RWPE2 (cell line): Measurements from ENCODE around the gene TAF3.

Source experiments
- ATAC-seq: fragments of 200-7000 bp; cut with Tn5 transposase; 3 replicates; pipeline ENCODE4 v1.9.1; 2021; ENCODE audit warnings: low read depth
- DNase-seq: peaks from one replicate; pipeline ENCODE4 v3.0.0-alpha.2; 2020; ENCODE audit warnings: low spot score
- H3K27ac ChIP-seq: fragments of 450-650 bp; 2 replicates; pipeline ENCODE4 v1.5.1; 2017; ENCODE audit warnings: mild to moderate bottlenecking; ENCODE audit not compliant: poor library complexity, severe bottlenecking
- H3K27me3 ChIP-seq: fragments of 250-450 bp; sonication (Bioruptor Pico); 2 replicates; pipeline ENCODE4 v1.5.1; 2021; ENCODE audit warnings: mild to moderate bottlenecking, moderate library complexity; ENCODE audit not compliant: insufficient read depth, poor library complexity, severe bottlenecking
- H3K36me3 ChIP-seq: fragments of 250-450 bp; sonication (Bioruptor Pico); 2 replicates; pipeline ENCODE4 v1.5.1; 2020; ENCODE audit warnings: low read depth, mild to moderate bottlenecking, moderate library complexity
- H3K4me1 ChIP-seq: fragments of 250-450 bp; sonication (Bioruptor Pico); 2 replicates; pipeline ENCODE4 v1.5.1; 2021; ENCODE audit warnings: mild to moderate bottlenecking, moderate library complexity; ENCODE audit not compliant: insufficient read depth, poor library complexity, severe bottlenecking
- H3K4me3 ChIP-seq: fragments of 250-450 bp; sonication (Bioruptor Pico); 2 replicates; pipeline ENCODE4 v1.5.1; 2021; ENCODE audit warnings: mild to moderate bottlenecking, moderate library complexity; ENCODE audit not compliant: severe bottlenecking
- H3K9me3 ChIP-seq: fragments of 250-450 bp; sonication (Bioruptor Pico); 2 replicates; pipeline ENCODE4 v1.5.1; 2021; ENCODE audit warnings: mild to moderate bottlenecking, moderate library complexity; ENCODE audit not compliant: severe bottlenecking
- CTCF ChIP-seq: fragments of 450-650 bp; IDR thresholded peaks from one replicate; pipeline ENCODE4 v1.5.1; 2017; ENCODE audit warnings: mild to moderate bottlenecking, moderate library complexity; ENCODE audit not compliant: poor library complexity, severe bottlenecking

The TAF3 gene

GRCh38 chr10:8056378-8056777 lies 238.1 kb downstream of the TAF3 start:
- Histone ChIP-seq H3K27me3 (no peaks in the 10 kb centered on the region), H3K36me3 (peaks cover 26% of the 10 kb centered on the region), H3K4me1 (peaks cover 8% of the 10 kb centered on the region), H3K27ac (peak overlapping the region; percentile 78), H3K9me3 (no peaks in the 10 kb centered on the region), H3K4me3 (peak overlapping the region; percentile 61)
- TF ChIP-seq CTCF = no peak
- ATAC-seq (no peak), DNase-seq (no peak)

GRCh38 chr10:8056871-8057331 lies 238.6 kb downstream of the TAF3 start:
- TF ChIP-seq CTCF = peak; percentile 14
- peak overlapping the region; percentile 61 for H3K4me3 ChIP-seq
- H3K27me3 ChIP-seq = no peaks in the 10 kb centered on the region
- H3K27ac ChIP-seq = peak overlapping the region; percentile 78
- ATAC-seq (no peak), DNase-seq (no peak)
- peaks cover 29% of the 10 kb centered on the region for H3K36me3 ChIP-seq
- H3K4me1 ChIP-seq = peaks cover 8% of the 10 kb centered on the region
- H3K9me3 ChIP-seq = no peaks in the 10 kb centered on the region

- no peak for TF ChIP-seq CTCF
- Histone ChIP-seq H3K36me3 (peaks cover 33% of the 10 kb centered on the region), H3K27ac (peak overlapping the region; percentile 78), H3K4me3 (peak overlapping the region; percentile 61), H3K9me3 (no peaks in the 10 kb centered on the region), H3K27me3 (no peaks in the 10 kb centered on the region), H3K4me1 (peaks cover 8% of the 10 kb centered on the region)
- ATAC-seq = no peak
- no peak for DNase-seq
Observed at GRCh38 chr10:8057636-8058273, 239.4 kb downstream of the TAF3 start.

- Histone ChIP-seq H3K27ac (peak overlapping the region; percentile 78), H3K4me1 (peaks cover 8% of the 10 kb centered on the region), H3K27me3 (no peaks in the 10 kb centered on the region), H3K4me3 (peak overlapping the region; percentile 61), H3K36me3 (peaks cover 40% of the 10 kb centered on the region), H3K9me3 (no peaks in the 10 kb centered on the region)
- ATAC-seq (peak; percentile 2; the same call in 1 of the 3 replicates), DNase-seq (no peak)
- TF ChIP-seq CTCF = no peak
Observed at GRCh38 chr10:8058274-8059111, 240.2 kb downstream of the TAF3 start.
